HG03066 (cell line): Measurements from ENCODE around the gene RHEX.
"Not testable (repeated sequence)": the region's sequence is repeated elsewhere in the genome, so short reads cannot be mapped to it uniquely, and the experiment has no call there.

Source experiments
- ATAC-seq: cut with Tn5 transposase; IDR thresholded peaks from one replicate; pipeline ENCODE4 v1.9.1; 2021; ENCODE audit warnings: low read depth; ENCODE audit not compliant: unreplicated experiment

Gene RHEX

GRCh38 chr1:206055639-206056323, 2.8 kb downstream of the RHEX start:
- ATAC-seq: not testable (repeated sequence)

GRCh38 chr1:206058289-206058926, 5.4 kb downstream of the RHEX start:
- not testable (repeated sequence) for ATAC-seq

- no peak for ATAC-seq
Measured at GRCh38 chr1:206058927-206059292, 5.9 kb downstream of the RHEX start.

- ATAC-seq: no peak
Measured at GRCh38 chr1:206059355-206059915, 6.5 kb downstream of the RHEX start.

GRCh38 chr1:206060844-206061243, 7.9 kb downstream of the RHEX start:
- ATAC-seq: no peak

- no peak for ATAC-seq
Measured at GRCh38 chr1:206062464-206062863, 9.5 kb downstream of the RHEX start.

- ATAC-seq: not testable (repeated sequence)
Measured at GRCh38 chr1:206064001-206064400, 11.0 kb downstream of the RHEX start.

- ATAC-seq: not testable (repeated sequence)
Measured at GRCh38 chr1:206064501-206064900, 11.5 kb downstream of the RHEX start.

GRCh38 chr1:206065547-206066145, 12.7 kb downstream of the RHEX start:
- no peak for ATAC-seq

- peak; percentile 85 for ATAC-seq
Measured at GRCh38 chr1:206066479-206067171, 13.7 kb downstream of the RHEX start.

GRCh38 chr1:206067486-206068227, 14.7 kb downstream of the RHEX start:
- ATAC-seq: no peak

- no peak for ATAC-seq
Measured at GRCh38 chr1:206068314-206068713, 15.3 kb downstream of the RHEX start.

GRCh38 chr1:206070627-206071304, 17.8 kb downstream of the RHEX start:
- no peak for ATAC-seq

GRCh38 chr1:206074839-206075238, 21.9 kb downstream of the RHEX start:
- no peak for ATAC-seq

- no peak for ATAC-seq
Measured at GRCh38 chr1:206075786-206076755, 23.1 kb downstream of the RHEX start.

GRCh38 chr1:206079135-206079534, 26.2 kb downstream of the RHEX start:
- no peak for ATAC-seq

GRCh38 chr1:206080026-206080820, 27.2 kb downstream of the RHEX start:
- ATAC-seq: no peak

GRCh38 chr1:206081856-206082255, 28.9 kb downstream of the RHEX start:
- ATAC-seq: no peak
